ENCODE results near the gene UROS.

UROS gene

GRCh38 chr10:125828311-125828710 is 5.3 kb upstream of the UROS start:
- no peak for FAIRE-seq

DNA sequence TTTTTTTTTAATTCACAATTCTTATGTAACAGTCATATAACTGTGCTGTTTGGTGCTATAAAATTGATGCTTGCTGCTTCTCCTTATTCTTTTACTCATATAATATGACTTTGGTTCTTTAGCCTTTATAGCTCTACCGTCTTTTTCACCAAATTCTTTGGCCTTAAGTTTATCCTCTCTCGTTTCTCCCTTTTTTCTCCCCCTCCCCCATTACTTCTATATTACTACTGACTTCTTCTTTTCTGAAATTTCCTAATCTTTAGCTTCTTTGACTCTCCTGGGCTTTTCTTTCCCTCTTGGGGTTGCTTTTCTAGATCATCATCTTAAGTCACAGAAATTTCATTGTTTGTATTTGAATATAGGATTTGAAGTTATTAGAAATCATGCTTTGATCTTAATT is 4.1 kb upstream of the UROS start:
- FAIRE-seq: no peak

- no peak for FAIRE-seq
Measured at GRCh38 chr10:125824736-125825135, 1.7 kb upstream of the UROS start.

DNA sequence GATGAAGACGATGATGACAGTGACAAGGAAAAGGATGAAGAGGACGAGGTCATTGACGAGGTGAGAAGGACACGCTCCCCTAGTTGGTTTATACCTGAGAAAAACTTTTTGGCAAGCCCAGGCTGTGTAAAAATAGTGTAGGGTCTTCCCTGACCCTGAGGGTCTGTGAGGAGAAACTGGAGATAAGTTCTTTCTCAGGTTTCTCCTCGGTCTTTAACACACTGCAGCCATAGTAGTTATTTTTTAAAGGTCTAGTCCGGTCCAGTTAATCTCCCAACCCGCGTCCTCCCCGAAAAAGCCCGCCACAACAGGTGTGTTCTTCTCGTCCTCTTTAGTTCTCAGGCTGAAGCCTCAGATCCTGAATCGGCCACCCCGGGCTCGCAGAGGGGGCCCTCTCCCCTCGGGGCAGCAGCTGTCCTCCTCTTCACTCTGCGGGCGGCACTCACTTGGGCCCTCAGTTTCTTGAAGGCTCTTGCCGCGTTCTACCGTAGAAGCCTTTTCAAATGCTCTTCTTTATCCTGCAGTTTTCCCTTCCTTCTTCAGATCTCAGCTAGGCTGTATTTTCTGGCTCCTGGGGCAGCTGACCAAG is 699 bp upstream of the UROS start:
- no peak for FAIRE-seq

DNA sequence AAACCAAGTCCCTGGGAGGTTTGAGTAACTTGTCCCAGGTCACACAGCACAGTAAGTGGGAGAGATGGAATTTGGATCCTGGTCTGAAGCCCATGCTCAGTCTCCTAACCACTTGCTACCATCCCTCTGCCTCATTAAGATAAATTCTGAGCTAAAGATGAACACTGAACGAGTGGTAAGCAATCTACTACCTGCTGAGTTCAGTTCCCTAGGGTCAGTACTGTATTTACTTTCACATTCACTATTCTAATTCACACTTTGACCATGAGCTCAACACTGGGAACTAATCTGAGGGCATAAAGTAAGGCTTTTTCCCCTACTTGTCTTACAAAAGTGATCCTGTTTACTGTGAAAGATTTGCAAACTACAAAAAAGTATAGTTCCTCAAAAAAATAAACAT is 2.4 kb downstream of the UROS start:
- FAIRE-seq: no peak

DNA sequence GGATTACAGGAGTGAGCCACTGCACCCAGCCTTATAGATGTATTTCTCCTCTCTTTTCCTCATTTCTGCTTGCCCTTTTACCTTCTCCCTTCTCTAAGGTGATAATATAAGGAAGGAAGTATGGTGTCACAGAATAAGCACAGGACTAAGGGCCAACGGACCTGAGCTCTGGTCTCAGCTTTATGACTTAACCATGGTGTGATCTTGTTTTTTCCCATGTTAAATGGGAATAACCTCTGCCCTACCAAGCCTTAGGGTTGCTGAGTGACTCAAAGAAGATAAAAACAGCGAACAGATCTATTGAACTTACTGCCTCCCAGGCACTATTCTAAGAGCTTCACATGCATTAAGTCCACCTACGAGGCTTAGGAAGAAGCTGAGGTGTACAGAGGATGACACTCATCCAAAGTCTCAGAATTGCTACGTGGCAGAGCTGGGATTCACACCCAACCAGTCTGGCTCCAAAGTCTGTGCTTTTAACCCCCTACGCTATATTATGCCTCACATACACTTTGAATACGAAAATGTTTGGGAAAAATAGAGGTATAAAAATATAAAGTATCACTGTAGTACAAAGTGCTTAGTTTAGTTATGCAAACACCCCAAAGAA is 5.6 kb downstream of the UROS start:
- no peak for FAIRE-seq

DNA sequence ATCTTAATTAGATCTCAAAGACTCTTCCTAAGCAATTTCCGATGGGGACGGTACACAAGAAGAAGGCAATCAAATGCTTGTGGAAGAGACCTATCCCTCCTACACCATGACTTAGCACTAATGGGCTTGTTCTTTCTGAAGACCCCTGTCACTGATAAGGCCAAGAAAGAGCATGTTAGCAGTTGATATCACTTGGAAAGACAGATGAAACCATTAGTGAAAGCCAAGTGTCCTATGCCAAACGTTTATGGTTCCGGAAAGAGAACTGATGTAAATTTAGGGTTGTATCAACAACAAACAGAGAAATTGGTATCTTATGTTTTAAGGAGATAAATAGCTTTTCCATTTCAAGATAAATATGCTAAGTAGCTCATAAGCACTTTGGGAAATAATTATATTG is 6.5 kb downstream of the UROS start:
- FAIRE-seq: no peak

DNA sequence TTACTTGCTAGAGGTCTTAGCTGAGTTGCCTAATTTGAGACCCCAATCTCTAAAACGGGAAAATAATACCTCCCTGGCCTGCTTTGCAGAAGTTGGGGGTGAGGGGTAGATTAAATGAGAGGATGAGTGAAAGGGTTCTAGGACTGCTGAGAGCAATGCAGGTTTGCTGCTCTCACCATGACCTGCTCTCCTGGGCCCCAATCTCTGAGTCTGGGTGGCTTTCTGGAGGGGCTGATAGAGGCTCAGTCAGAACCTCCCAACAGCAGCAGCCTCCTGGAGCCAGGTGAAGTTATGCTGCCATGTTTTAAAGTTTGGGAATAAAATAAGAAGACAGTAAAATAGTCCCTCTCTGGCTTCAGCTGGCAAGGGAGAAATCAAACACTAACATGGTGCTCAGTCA is 7.3 kb downstream of the UROS start:
- FAIRE-seq: no peak

GRCh38 chr10:125812128-125812750 is 10.8 kb downstream of the UROS start:
- FAIRE-seq: no peak

DNA sequence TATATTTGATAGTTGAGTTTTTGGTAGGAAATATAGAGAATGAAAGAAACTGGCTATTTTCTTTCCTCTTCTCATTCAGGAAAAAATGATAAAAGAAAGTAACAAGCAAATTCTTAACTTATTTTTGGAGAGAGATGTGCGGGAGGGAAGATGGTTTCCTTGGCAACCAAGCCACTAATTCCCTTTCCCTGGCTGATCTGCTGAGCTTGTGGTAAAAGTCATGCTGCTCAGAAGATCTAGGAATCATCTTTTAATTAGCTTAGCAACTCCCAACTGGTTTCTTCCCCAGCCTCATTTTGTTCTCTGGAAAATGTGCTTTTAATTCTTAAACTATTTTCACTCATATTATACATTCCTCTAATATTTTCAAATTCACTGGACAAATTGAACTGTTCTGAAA is 11.8 kb downstream of the UROS start:
- no peak for FAIRE-seq

- FAIRE-seq: no peak
Measured at GRCh38 chr10:125808047-125808446, 15.0 kb downstream of the UROS start.

DNA sequence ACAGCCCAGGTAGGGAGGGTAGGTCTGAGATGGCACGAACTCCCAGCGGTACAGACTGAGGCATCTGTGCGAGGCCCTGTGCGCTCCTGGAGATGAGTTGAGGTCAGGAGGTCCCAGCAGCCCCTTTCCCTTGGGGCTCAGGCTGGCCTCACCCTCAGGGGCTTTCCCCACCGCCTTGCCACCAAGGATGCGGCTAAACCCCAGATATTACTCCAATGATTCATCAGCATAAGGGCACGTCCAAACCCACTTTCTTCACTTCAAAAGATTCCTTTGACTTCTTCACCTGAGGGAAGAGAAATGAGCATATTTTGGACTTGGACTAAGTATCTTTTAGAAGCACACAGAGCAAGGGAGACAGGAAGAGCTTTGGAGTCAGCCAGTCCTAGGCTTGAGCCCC is 20.3 kb downstream of the UROS start:
- no peak for FAIRE-seq

DNA sequence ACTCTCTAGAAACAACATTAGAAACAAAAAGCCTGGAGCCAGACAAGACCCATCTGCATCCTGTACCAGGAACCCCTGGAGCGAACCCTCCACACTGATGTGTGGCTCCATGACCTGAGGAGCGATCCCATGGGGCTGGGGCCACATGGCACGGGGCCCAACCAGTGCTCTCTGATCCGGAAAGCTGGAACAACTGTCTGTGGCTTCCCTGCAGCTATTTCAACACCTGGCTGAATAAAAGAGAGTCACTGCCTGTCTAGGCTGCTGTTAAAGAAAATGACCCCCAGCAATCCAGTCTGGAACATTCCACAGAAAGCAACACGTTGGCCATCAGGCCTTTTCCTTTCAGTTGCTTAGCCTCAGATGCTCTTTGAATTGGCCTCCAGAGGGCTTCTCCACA is 20.9 kb downstream of the UROS start:
- FAIRE-seq: no peak

- no peak for FAIRE-seq
Measured at GRCh38 chr10:125801574-125801973, 21.5 kb downstream of the UROS start.

- FAIRE-seq: no peak
Measured at GRCh38 chr10:125799451-125800182, 23.4 kb downstream of the UROS start.

DNA sequence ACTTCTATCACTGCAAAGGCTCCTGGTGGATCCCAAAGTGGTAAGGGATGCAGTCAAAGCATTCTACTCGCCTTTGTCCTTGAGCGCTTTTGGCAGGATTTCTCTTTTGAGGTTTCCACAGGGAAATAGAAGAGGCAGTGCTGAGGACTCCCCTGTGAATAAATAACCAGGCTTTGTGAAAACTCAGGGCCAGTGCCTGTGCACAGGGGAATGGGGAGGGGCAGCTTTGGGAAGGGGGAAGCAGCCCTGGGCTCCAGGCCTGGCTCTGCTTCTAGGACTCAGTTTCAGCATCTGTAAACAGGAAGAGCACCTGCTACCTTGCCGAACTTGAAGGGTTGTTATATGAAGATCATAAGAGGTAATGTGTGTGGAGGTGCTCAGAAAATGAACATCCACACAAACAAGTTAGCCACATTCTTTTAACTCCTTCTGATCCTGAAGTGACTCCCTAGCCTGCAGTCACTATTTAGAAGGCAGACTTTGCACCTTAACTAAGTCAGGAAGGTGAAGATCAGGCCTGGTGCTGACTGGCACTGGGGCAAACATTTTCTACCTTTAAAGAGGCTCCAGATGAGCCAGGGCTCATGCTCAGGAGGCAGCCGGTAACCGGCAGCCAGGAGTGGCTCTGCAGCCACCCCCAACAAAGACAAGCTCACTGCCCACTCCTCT is 24.9 kb downstream of the UROS start:
- FAIRE-seq: no peak

GRCh38 chr10:125797424-125797823 is 25.6 kb downstream of the UROS start:
- no peak for FAIRE-seq

DNA sequence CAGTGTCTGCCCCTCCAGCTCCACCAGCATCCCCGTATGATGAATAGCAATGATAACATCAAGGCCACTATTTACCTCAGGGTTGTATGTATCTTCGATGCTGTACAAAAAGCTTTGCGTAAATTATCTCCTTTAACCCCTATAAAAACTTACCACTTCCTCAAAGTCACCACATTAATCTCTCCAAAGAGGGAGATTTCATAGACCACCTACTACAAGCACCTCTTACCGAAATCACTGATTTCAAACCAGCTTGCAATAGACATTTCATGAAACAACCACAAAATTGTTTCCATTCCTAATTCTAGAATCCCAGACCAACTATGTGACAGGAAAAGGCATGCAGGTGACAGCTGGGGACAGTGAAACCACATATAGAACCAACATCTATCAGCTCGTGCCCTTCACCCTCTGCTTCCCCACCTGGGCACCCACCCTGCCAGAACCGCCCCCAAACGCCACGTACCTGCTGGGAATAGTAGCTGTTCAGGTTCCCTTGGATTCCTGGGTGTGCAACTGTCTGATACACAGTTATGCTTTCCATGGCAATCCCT is 27.3 kb downstream of the UROS start:
- no peak for FAIRE-seq

- FAIRE-seq: no peak
Measured at GRCh38 chr10:125795128-125795527, 27.9 kb downstream of the UROS start.

DNA sequence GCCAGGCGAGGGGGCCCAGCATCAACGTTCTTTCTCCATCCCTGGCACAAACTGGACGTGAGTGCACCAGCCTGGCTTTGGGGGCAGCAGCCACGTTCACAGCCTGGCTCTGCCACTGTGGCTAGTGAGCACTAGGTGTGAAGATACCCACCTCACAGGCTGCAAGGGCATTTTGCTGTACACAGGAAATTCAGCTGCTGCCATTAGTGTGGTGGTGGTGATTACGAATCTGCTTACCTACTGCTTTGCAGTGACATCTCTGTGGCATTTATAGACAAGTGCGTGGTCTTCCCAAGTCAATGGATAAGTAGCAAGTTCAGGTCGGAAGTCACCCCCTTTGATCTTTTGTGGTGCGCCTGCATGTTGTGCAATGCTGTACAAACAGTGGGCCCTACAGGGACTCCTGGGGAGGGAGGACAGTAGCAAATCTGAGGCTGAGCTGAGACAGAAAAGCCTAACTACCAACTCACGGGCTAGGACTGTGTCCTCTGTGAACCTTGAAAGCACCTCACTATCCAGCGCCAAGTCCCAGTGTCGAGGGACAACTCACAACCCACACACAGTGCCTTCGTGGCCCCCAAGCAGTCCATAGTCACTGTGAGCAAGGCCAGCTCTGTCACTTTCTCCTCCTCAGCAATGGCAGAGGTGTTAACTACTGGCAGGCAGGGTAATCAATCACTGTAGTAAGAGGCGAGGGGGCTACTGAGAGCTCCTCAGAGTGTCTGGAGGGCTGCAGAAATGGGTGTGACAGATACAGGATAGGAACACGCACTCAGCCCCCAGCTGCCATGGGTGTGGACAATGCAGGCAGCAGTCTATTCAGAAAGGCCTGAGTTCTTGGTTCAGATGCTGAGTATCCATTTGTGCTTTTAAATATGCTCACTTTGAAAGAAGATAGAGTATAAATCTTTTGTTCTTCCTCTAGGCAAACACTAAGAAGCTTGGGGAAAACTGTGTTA is 30.4 kb downstream of the UROS start:
- no peak for FAIRE-seq

DNA sequence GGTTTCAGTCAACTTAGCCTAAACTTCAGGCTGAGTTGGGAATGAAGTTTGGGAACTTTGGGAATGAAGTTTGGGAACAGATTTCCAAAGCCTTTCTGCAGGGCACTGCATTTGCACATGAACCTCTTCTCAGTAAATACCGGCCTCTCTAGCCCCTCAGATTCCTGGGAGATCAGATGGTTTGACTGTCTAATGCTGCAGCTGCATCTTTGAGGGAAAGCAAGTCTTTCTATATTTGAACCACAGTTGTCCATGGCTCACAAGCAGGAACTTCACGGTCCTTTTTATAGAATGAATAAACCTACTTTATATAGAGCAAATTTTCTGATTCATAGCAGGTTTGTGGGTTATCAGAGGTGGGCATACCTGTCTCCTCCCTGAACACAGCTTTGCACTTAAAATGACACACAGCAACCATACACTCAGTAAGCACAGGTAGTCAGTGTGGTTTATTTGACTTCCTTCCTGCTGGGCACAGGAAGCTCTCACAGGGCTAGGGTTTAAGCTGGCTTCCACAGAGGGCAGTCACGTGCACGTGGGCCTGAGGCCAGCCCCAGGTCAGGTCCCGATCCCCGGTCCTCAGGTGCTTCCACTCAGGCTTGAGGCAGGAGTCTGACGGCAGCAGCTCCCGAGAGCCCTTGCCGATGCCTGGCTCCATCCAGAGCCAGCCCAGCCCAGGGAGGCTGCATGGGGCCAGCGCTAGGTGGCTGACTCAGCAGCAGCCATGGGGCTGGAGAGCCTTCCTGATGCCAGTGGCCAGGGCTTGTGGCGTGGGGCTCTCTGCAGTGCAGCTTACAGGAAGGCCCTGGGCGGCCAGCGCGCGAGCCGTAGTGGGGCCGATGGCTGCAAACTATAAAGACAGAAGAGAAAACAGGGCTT is 34.7 kb downstream of the UROS start:
- FAIRE-seq: no peak

Measured in islet of Langerhans (tissue), 1 donor.